Measurements from ENCODE around the gene WSCD2. TPM values are rescaled to one million over a fixed set of nuclear protein-coding genes. Genes with fewer than 3 reads are reported as not detected.

WSCD2 gene
- total and polyA plus RNA-seq, 9 donors, result under 0.01 to 2.6 (median 0.53) TPM; not detected in 1

DNA sequence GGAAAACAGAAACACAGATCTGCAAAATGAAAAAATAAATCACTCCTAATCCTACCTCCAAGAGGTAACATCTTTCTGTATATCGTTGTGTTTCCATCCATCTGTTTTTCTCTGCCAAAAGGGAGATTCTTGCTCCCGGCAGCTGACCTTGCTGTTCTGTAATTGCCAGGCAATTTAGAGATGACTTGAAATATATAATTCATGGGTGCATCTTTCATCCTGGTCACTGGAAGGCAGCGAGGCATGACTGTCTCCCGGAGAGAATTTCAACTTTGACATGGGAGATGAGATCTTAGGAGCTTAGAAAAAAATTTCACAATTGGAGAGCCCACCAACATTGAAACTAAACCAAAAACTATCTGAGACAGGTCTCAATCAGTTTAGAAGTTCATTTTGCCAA, 53.0 kb downstream of the WSCD2 start:
- WGBS, 3 donors, result 19 to 29% (median 22%) methylated on average over 4 of the region's 4 CpGs
- Histone ChIP-seq H3K36me3 (no peaks in the 10 kb centered on the region), H3K27ac (no peak overlapping the region), H3K9me3 (no peaks in the 10 kb centered on the region), H3K4me1 (ENCODE audit: insufficient read depth) (no peaks in the 10 kb centered on the region), H3K27me3 (no peaks in the 10 kb centered on the region), H3K4me3 (no peak overlapping the region)
- intact Hi-C loops (cut with DNase I), result no loop called here
- DNase-seq, result no peak
- no peak for TF ChIP-seq POLR2A (IDR thresholded peaks at IDR 0.05)
- no peak for TF ChIP-seq EP300 (IDR thresholded peaks at IDR 0.05)
- no peak for TF ChIP-seq CTCF (IDR thresholded peaks at IDR 0.05)

DNA sequence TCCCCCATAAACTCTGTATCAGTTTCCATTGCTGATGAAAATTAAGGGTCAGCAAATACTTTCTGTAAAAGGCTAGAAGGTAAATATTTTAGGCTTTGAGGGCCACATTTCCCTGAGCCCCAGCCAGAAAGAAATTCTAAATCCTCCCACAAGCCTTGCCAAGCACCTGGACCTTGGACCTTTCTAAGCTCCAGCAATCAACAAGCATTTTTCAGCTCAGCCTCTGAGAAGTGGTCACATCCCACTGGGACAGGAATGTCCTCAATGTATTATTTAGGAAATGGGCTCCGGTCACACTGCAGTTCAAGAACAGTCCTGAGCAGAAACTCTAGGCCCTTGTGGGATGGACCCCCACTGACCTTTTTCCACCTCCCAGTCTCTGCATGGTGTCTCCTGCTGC, 55.9 kb downstream of the WSCD2 start:
- Histone ChIP-seq H3K36me3 (no peaks in the 10 kb centered on the region), H3K4me3 (no peak overlapping the region), H3K27ac (no peak overlapping the region), H3K27me3 (no peaks in the 10 kb centered on the region), H3K9me3 (no peaks in the 10 kb centered on the region), H3K4me1 (ENCODE audit: insufficient read depth) (no peaks in the 10 kb centered on the region)
- WGBS, 3 donors, result 67 to 100% (median 92%) methylated on average over 1 of the region's 1 CpG
- TF ChIP-seq POLR2A (IDR thresholded peaks at IDR 0.05), result no peak
- TF ChIP-seq EP300 (IDR thresholded peaks at IDR 0.05), result no peak
- no peak for TF ChIP-seq CTCF (IDR thresholded peaks at IDR 0.05)
- DNase-seq, result no peak
- intact Hi-C loops (cut with DNase I), result loop anchor here in 1 of 4 donors (5.0 kb wide), 1 partner anchor 198 kb away; no protein-coding TSS in a partner anchor

DNA sequence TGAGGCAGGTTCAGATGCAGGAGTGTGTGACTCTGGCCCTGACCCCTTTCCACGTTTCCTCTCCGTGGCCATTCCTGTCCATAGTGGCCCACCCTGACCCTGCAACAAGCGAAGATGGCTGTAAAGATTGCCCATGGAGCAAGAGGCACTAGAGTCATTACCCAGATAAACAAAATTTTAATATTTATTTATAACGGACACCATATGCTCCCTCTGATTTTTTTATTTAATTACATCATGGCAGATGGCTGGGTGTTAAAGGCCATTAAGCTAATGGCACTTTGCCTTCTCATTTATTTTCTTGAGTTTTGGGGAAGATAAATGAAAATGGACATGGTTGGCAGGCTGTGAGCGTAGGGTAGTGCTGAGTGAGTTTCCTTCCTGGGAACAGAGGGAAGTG, 58.7 kb downstream of the WSCD2 start:
- no peaks in the 10 kb centered on the region for H3K9me3 ChIP-seq
- WGBS, 3 donors, result 66 to 73% (median 71%) methylated on average over 5 of the region's 5 CpGs
- no peak overlapping the region for H3K4me3 ChIP-seq
- no peaks in the 10 kb centered on the region for H3K36me3 ChIP-seq
- H3K27ac ChIP-seq, result no peak overlapping the region
- intact Hi-C loops (cut with DNase I), result loop anchor here in 1 of 4 donors (5.0 kb wide), 1 partner anchor 201 kb away; no protein-coding TSS in a partner anchor
- TF ChIP-seq CTCF (IDR thresholded peaks at IDR 0.05), result no peak
- no peak for TF ChIP-seq POLR2A (IDR thresholded peaks at IDR 0.05)
- TF ChIP-seq EP300 (IDR thresholded peaks at IDR 0.05), result no peak
- H3K4me1 ChIP-seq (ENCODE audit: insufficient read depth), result no peaks in the 10 kb centered on the region
- H3K27me3 ChIP-seq, result no peaks in the 10 kb centered on the region
- no peak for DNase-seq

DNA sequence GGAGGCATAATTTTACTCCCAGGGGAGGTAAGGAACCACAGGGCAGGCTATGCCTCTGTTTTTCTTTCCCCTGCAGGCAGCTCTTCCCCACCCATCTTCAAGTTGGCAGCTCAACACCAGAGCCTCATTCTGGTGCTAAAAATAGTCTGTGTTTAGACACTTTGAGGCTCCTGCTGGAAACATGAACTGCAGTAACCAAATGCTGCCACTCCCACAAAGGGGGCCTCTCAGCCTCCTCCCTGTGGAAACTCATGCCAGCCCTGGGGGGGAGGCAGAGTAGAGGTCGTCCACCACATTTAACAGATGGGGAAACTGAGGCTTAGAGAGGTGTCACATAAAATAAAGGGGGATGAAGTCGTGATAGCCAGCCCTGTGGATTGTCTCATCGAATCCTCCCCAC, 61.4 kb downstream of the WSCD2 start:
- no peak for DNase-seq
- intact Hi-C loops (cut with DNase I), result loop anchor here in 1 of 4 donors (10.0 kb wide), 1 partner anchor 96 kb away; no protein-coding TSS in a partner anchor
- H3K4me1 ChIP-seq (ENCODE audit: insufficient read depth), result no peaks in the 10 kb centered on the region
- TF ChIP-seq EP300 (IDR thresholded peaks at IDR 0.05) (no peak), POLR2A (IDR thresholded peaks at IDR 0.05) (no peak), CTCF (IDR thresholded peaks at IDR 0.05) (no peak)
- H3K9me3 ChIP-seq, result no peaks in the 10 kb centered on the region
- no peaks in the 10 kb centered on the region for H3K36me3 ChIP-seq
- no peaks in the 10 kb centered on the region for H3K27me3 ChIP-seq
- H3K4me3 ChIP-seq, result no peak overlapping the region
- no peak overlapping the region for H3K27ac ChIP-seq
- WGBS, 3 donors, result 31 to 43% (median 37%) methylated on average over 3 of the region's 3 CpGs

Data from ovary (tissue), 9 donors.